Parathyroid adenoma (tissue), 2 donors: ENCODE data around the gene MT3.

Experiments used
- H2AFZ ChIP-seq: fragments of 300-600 bp; sonication (generic); one replicate; pipeline ENCODE4 v1.7.0; 2017; ENCODE audit warnings: antibody characterized with exemption, mild to moderate bottlenecking
- H3K27ac ChIP-seq: fragments of 300-600 bp; sonication (generic); one replicate; pipeline ENCODE4 v1.7.0; 2017
- H3K27me3 ChIP-seq: fragments of 300-600 bp; sonication (generic); one replicate; pipeline ENCODE4 v1.7.0; 2017; ENCODE audit warnings: low read length; ENCODE audit not compliant: control insufficient read depth, insufficient read depth
- H3K36me3 ChIP-seq: fragments of 300-600 bp; sonication (generic); one replicate; pipeline ENCODE4 v1.7.0; 2017; ENCODE audit warnings: low read length; ENCODE audit not compliant: control insufficient read depth, insufficient read depth
- H3K4me1 ChIP-seq: fragments of 300-600 bp; sonication (generic); one replicate; pipeline ENCODE4 v1.7.0; 2017; ENCODE audit warnings: control low read depth
- H3K4me2 ChIP-seq: fragments of 300-600 bp; sonication (generic); one replicate; pipeline ENCODE4 v1.7.0; 2017; ENCODE audit warnings: low read length
- H3K4me3 ChIP-seq: fragments of 300-600 bp; sonication (generic); one replicate; pipeline ENCODE4 v1.7.0; 2017; ENCODE audit warnings: low read depth, low read length
- H3K79me2 ChIP-seq: fragments of 300-600 bp; sonication (generic); one replicate; pipeline ENCODE4 v1.7.0; 2017; ENCODE audit warnings: control low read depth
- H3K9ac ChIP-seq: fragments of 300-600 bp; sonication (generic); one replicate; pipeline ENCODE4 v1.7.0; 2017; ENCODE audit warnings: mild to moderate bottlenecking
- H3K9me3 ChIP-seq: fragments of 300-600 bp; sonication (generic); one replicate; pipeline ENCODE4 v1.7.0; 2017; ENCODE audit warnings: low read length; ENCODE audit not compliant: control insufficient read depth
- CTCF ChIP-seq: fragments of 300-600 bp; sonication (generic); IDR thresholded peaks from one replicate; pipeline ENCODE4 v1.7.0; 2017; ENCODE audit warnings: antibody characterized with exemption, mild to moderate bottlenecking
- donor health status: primary hyperparathyroidism.

The MT3 gene

GRCh38 chr16:56632156-56632847 is 43.0 kb downstream of the MT3 start, which contains the start of gene MT1M:
TSS of gene MT1M (plus strand) at chr16:56632659. CDS start at chr16:56632732, 73 bp downstream.
- peak within 1 kb of the TSS; percentile 25 for H3K27ac ChIP-seq
- no peaks in the 10 kb centered on the region for H3K79me2 ChIP-seq
- H3K9me3 ChIP-seq, result no peaks in the 10 kb centered on the region
- H3K4me1 ChIP-seq, result no peaks in the 10 kb centered on the region
- no peak for TF ChIP-seq CTCF
- peak within 1 kb of the TSS; percentile 47 for H3K4me3 ChIP-seq
- H3K4me2 ChIP-seq, result peak within 1 kb of the TSS; percentile 79
- H3K36me3 ChIP-seq, result no peaks in the 10 kb centered on the region
- no peaks in the 10 kb centered on the region for H3K27me3 ChIP-seq
- H2AFZ ChIP-seq, result peak within 1 kb of the TSS; percentile 21
- no peak within 1 kb of the TSS for H3K9ac ChIP-seq

- H3K4me2 ChIP-seq, result peak overlapping the region; percentile 79
- no peak overlapping the region for H3K27ac ChIP-seq
- no peaks in the 10 kb centered on the region for H3K9me3 ChIP-seq
- no peaks in the 10 kb centered on the region for H3K27me3 ChIP-seq
- H3K79me2 ChIP-seq, result no peaks in the 10 kb centered on the region
- H3K36me3 ChIP-seq, result no peaks in the 10 kb centered on the region
- H3K9ac ChIP-seq, result no peak overlapping the region
- H2AFZ ChIP-seq, result peak overlapping the region; percentile 21
- no peaks in the 10 kb centered on the region for H3K4me1 ChIP-seq
- H3K4me3 ChIP-seq, result peak overlapping the region; percentile 47
- TF ChIP-seq CTCF, result no peak
These were observed 43.6 kb downstream of the MT3 start for GRCh38 chr16:56632848-56633365.

GRCh38 chr16:56633535-56633934 is 44.2 kb downstream of the MT3 start:
- no peaks in the 10 kb centered on the region for H3K36me3 ChIP-seq
- no peaks in the 10 kb centered on the region for H3K79me2 ChIP-seq
- H2AFZ ChIP-seq, result no peak overlapping the region
- no peak overlapping the region for H3K9ac ChIP-seq
- H3K4me3 ChIP-seq, result no peak overlapping the region
- TF ChIP-seq CTCF, result no peak
- no peaks in the 10 kb centered on the region for H3K4me1 ChIP-seq
- H3K27ac ChIP-seq, result no peak overlapping the region
- no peaks in the 10 kb centered on the region for H3K9me3 ChIP-seq
- H3K4me2 ChIP-seq, result no peak overlapping the region
- H3K27me3 ChIP-seq, result no peaks in the 10 kb centered on the region

GRCh38 chr16:56634715-56635440 is 45.5 kb downstream of the MT3 start:
- Histone ChIP-seq H3K4me1 (no peaks in the 10 kb centered on the region), H3K4me2 (peak overlapping the region; percentile 44), H3K9me3 (no peaks in the 10 kb centered on the region), H3K27me3 (no peaks in the 10 kb centered on the region), H3K9ac (no peak overlapping the region), H3K36me3 (no peaks in the 10 kb centered on the region), H3K4me3 (no peak overlapping the region), H3K27ac (no peak overlapping the region), H2AFZ (peak overlapping the region; percentile 20), H3K79me2 (no peaks in the 10 kb centered on the region)
- no peak for TF ChIP-seq CTCF
